PFSK-1 (cell line): ENCODE results near the gene NEURL1B.

Source experiments
- FOXP2 ChIP-seq: optimal IDR thresholded peaks from 2 replicates; pipeline ENCODE3; 2011; ENCODE audit warnings: borderline replicate concordance, control low read depth, inconsistent platforms; ENCODE audit not compliant: insufficient read depth; ENCODE audit errors: extremely low read length, extremely low read depth
- POLR2AphosphoS5 ChIP-seq: IDR thresholded peaks from 2 replicates; pipeline ENCODE4 v1.6.1; 2012; ENCODE audit warnings: low read depth, mild to moderate bottlenecking, control low read depth, low read length, moderate library complexity
- REST ChIP-seq, 2 experiments: IDR thresholded peaks; 2 replicates each; pipeline versions ENCODE4 v1.6.1 to v1.8.0; 2011 to 2012; ENCODE audit warnings: low read depth in 2 of 2, low read length in 2 of 2, control low read depth in 1 of 2, inconsistent platforms in 1 of 2, mild to moderate bottlenecking in 1 of 2, moderate library complexity in 1 of 2; ENCODE audit not compliant: insufficient read depth in 1 of 2
- TAF1 ChIP-seq: IDR thresholded peaks from 2 replicates; pipeline ENCODE4 v1.6.1; 2012; ENCODE audit warnings: low read length, control low read depth, borderline replicate concordance; ENCODE audit not compliant: insufficient read depth

GRCh38 chr5:172700365-172701290 lies 59.6 kb downstream of the NEURL1B start:
- TF ChIP-seq FOXP2 (no peak), POLR2AphosphoS5 (no peak), REST (IDR thresholded peaks at IDR 0.05; ENCODE audit: insufficient read depth in 1 of 2, low read depth in 2 of 2, low read length in 2 of 2) (no peak), TAF1 (no peak)
